ENCODE results near the gene COL26A1. TPM values are rescaled to one million over a fixed set of nuclear protein-coding genes. Genes with fewer than 3 reads are reported as not detected.

Gene COL26A1
- polyA plus RNA-seq, 1 donor from 2014 or later: not detected

GRCh38 chr7:101402835-101403234 lies 40.2 kb downstream of the COL26A1 start:
- Mint-ChIP-seq H3K4me1 (peaks cover 0 to 2% (median 0%) of the 10 kb centered on the region in 3 donors), H3K4me3 (no peak overlapping the region), H3K27ac (no peak overlapping the region), H3K27me3 (peaks cover 21% of the 10 kb centered on the region), H3K9me3 (peaks cover 0 to 2% (median 0%) of the 10 kb centered on the region in 3 donors), H3K36me3 (no peaks in the 10 kb centered on the region)

GRCh38 chr7:101405474-101406067 lies 42.9 kb downstream of the COL26A1 start:
- peaks cover 5 to 15% (median 12%) of the 10 kb centered on the region in 3 donors for H3K9me3 Mint-ChIP-seq
- no peak overlapping the region for H3K4me3 Mint-ChIP-seq
- peaks cover 1 to 4% (median 2%) of the 10 kb centered on the region in 3 donors for H3K4me1 Mint-ChIP-seq
- H3K27me3 Mint-ChIP-seq: peaks cover 5% of the 10 kb centered on the region
- H3K36me3 Mint-ChIP-seq: no peaks in the 10 kb centered on the region
- H3K27ac Mint-ChIP-seq: no peak overlapping the region

GRCh38 chr7:101410743-101411507 lies 48.2 kb downstream of the COL26A1 start:
- H3K4me3 Mint-ChIP-seq: peak overlapping the region in 2 of 4 donors; percentile 49 to 75
- peak overlapping the region in 2 of 3 donors; percentile 8 to 53 for H3K27ac Mint-ChIP-seq
- peaks cover 5 to 14% (median 12%) of the 10 kb centered on the region in 3 donors for H3K9me3 Mint-ChIP-seq
- H3K27me3 Mint-ChIP-seq: peaks cover 7% of the 10 kb centered on the region
- H3K4me1 Mint-ChIP-seq: peaks cover 4 to 7% (median 7%) of the 10 kb centered on the region in 3 donors
- no peaks in the 10 kb centered on the region for H3K36me3 Mint-ChIP-seq

- Mint-ChIP-seq H3K27ac (peak overlapping the region in 2 of 3 donors; percentile 8 to 53), H3K36me3 (no peaks in the 10 kb centered on the region), H3K27me3 (peaks cover 5% of the 10 kb centered on the region), H3K4me3 (peak overlapping the region in 2 of 4 donors; percentile 60 to 75), H3K4me1 (peaks cover 4 to 7% (median 7%) of the 10 kb centered on the region in 3 donors), H3K9me3 (peaks cover 5 to 14% (median 12%) of the 10 kb centered on the region in 3 donors)
Measured at GRCh38 chr7:101411508-101411874, 48.8 kb downstream of the COL26A1 start.

- H3K9me3 Mint-ChIP-seq: peaks cover 5 to 12% (median 12%) of the 10 kb centered on the region in 3 donors
- peak overlapping the region in 1 of 3 donors; percentile 51 for H3K27ac Mint-ChIP-seq
- no peak overlapping the region for H3K4me3 Mint-ChIP-seq
- H3K36me3 Mint-ChIP-seq: no peaks in the 10 kb centered on the region
- H3K27me3 Mint-ChIP-seq: peaks cover 5% of the 10 kb centered on the region
- H3K4me1 Mint-ChIP-seq: peaks cover 4 to 7% (median 7%) of the 10 kb centered on the region in 3 donors
Measured at GRCh38 chr7:101412976-101413375, 50.3 kb downstream of the COL26A1 start.

GRCh38 chr7:101418694-101419093 lies 56.0 kb downstream of the COL26A1 start:
- H3K4me1 Mint-ChIP-seq: no peaks in the 10 kb centered on the region
- H3K4me3 Mint-ChIP-seq: no peak overlapping the region
- peaks cover 5% of the 10 kb centered on the region for H3K27me3 Mint-ChIP-seq
- H3K36me3 Mint-ChIP-seq: no peaks in the 10 kb centered on the region
- peaks cover 0 to 2% (median 0%) of the 10 kb centered on the region in 3 donors for H3K9me3 Mint-ChIP-seq
- H3K27ac Mint-ChIP-seq: no peak overlapping the region

- H3K36me3 Mint-ChIP-seq: no peaks in the 10 kb centered on the region
- H3K27me3 Mint-ChIP-seq: peaks cover 5% of the 10 kb centered on the region
- H3K4me1 Mint-ChIP-seq: no peaks in the 10 kb centered on the region
- H3K4me3 Mint-ChIP-seq: no peak overlapping the region
- H3K9me3 Mint-ChIP-seq: peaks cover 0 to 2% (median 0%) of the 10 kb centered on the region in 3 donors
- H3K27ac Mint-ChIP-seq: peak overlapping the region in 1 of 3 donors; percentile 27
Measured at GRCh38 chr7:101419831-101420230, 57.2 kb downstream of the COL26A1 start.

GRCh38 chr7:101420436-101420835 lies 57.8 kb downstream of the COL26A1 start:
- Mint-ChIP-seq H3K4me1 (no peaks in the 10 kb centered on the region), H3K4me3 (no peak overlapping the region), H3K9me3 (peaks cover 0 to 2% (median 0%) of the 10 kb centered on the region in 3 donors), H3K36me3 (no peaks in the 10 kb centered on the region), H3K27ac (peak overlapping the region in 1 of 3 donors; percentile 27), H3K27me3 (peaks cover 8% of the 10 kb centered on the region)

- Mint-ChIP-seq H3K9me3 (peaks cover 0 to 2% (median 1%) of the 10 kb centered on the region in 3 donors), H3K4me1 (peaks cover 0 to under 1% (median 0%) of the 10 kb centered on the region in 3 donors), H3K4me3 (no peak overlapping the region), H3K27ac (no peak overlapping the region), H3K36me3 (no peaks in the 10 kb centered on the region), H3K27me3 (peaks cover 8% of the 10 kb centered on the region)
Measured at GRCh38 chr7:101422356-101423195, 59.9 kb downstream of the COL26A1 start.

GRCh38 chr7:101426303-101427011 lies 63.8 kb downstream of the COL26A1 start:
- H3K27me3 Mint-ChIP-seq: peaks cover 13% of the 10 kb centered on the region
- peaks cover 8 to 18% (median 9%) of the 10 kb centered on the region in 3 donors for H3K4me1 Mint-ChIP-seq
- no peaks in the 10 kb centered on the region for H3K36me3 Mint-ChIP-seq
- H3K4me3 Mint-ChIP-seq: no peak overlapping the region
- H3K27ac Mint-ChIP-seq: no peak overlapping the region
- H3K9me3 Mint-ChIP-seq: peaks cover 0 to 2% (median 1%) of the 10 kb centered on the region in 3 donors

GRCh38 chr7:101428093-101428866 lies 65.6 kb downstream of the COL26A1 start:
- H3K36me3 Mint-ChIP-seq: peaks cover 5% of the 10 kb centered on the region
- peak overlapping the region in 1 of 4 donors; percentile 63 for H3K4me3 Mint-ChIP-seq
- peaks cover 0 to 1% (median 0%) of the 10 kb centered on the region in 3 donors for H3K9me3 Mint-ChIP-seq
- peak overlapping the region in 2 of 3 donors; percentile 66 to 68 for H3K27ac Mint-ChIP-seq
- peaks cover 19% of the 10 kb centered on the region for H3K27me3 Mint-ChIP-seq
- peaks cover 8 to 18% (median 9%) of the 10 kb centered on the region in 3 donors for H3K4me1 Mint-ChIP-seq

GRCh38 chr7:101432316-101432715 lies 69.6 kb downstream of the COL26A1 start:
- H3K36me3 Mint-ChIP-seq: peaks cover 5% of the 10 kb centered on the region
- no peak overlapping the region for H3K27ac Mint-ChIP-seq
- no peak overlapping the region for H3K4me3 Mint-ChIP-seq
- H3K27me3 Mint-ChIP-seq: peaks cover 26% of the 10 kb centered on the region
- peaks cover 8 to 18% (median 9%) of the 10 kb centered on the region in 3 donors for H3K4me1 Mint-ChIP-seq
- no peaks in the 10 kb centered on the region for H3K9me3 Mint-ChIP-seq

- Mint-ChIP-seq H3K27me3 (peaks cover 21% of the 10 kb centered on the region), H3K4me1 (peaks cover 3 to 7% (median 4%) of the 10 kb centered on the region in 3 donors), H3K36me3 (peaks cover 5% of the 10 kb centered on the region), H3K27ac (no peak overlapping the region), H3K9me3 (no peaks in the 10 kb centered on the region), H3K4me3 (no peak overlapping the region)
Measured at GRCh38 chr7:101433688-101434087, 71.0 kb downstream of the COL26A1 start.
